ENCODE results near the gene C16orf95.
A peak's percentile ranks its signal among the peaks of the same experiment; 100 is the strongest.

Gene C16orf95

GRCh38 chr16:87298857-87299465 lies 18.2 kb downstream of the C16orf95 start:
- TF ChIP-seq JUND (IDR thresholded peaks at IDR 0.05; ENCODE audit: low read depth), result no peak
- in situ Hi-C loops (cut with HindIII; ENCODE audit: low pct_unique_long_range_greater_than_20kb, low sequenced_read_pairs), result no loop called here
- DNase-seq (ENCODE audit: low read depth in 1 of 2, low spot score in 1 of 2), result no peak

- DNase-seq (ENCODE audit: low read depth in 1 of 2, low spot score in 1 of 2), result peak; percentile 39 to 48
- in situ Hi-C loops (cut with HindIII; ENCODE audit: low pct_unique_long_range_greater_than_20kb, low sequenced_read_pairs), result no loop called here
- no peak for TF ChIP-seq JUND (IDR thresholded peaks at IDR 0.05; ENCODE audit: low read depth)
Measured at GRCh38 chr16:87297918-87298631, 19.1 kb downstream of the C16orf95 start.

- no peak for DNase-seq (ENCODE audit: low read depth in 1 of 2, low spot score in 1 of 2)
- in situ Hi-C loops (cut with HindIII; ENCODE audit: low pct_unique_long_range_greater_than_20kb, low sequenced_read_pairs), result no loop called here
- no peak for TF ChIP-seq JUND (IDR thresholded peaks at IDR 0.05; ENCODE audit: low read depth)
Measured at GRCh38 chr16:87297407-87297806, 19.8 kb downstream of the C16orf95 start.

- TF ChIP-seq JUND (IDR thresholded peaks at IDR 0.05; ENCODE audit: low read depth), result no peak
- in situ Hi-C loops (cut with HindIII; ENCODE audit: low pct_unique_long_range_greater_than_20kb, low sequenced_read_pairs), result no loop called here
- DNase-seq (ENCODE audit: low read depth in 1 of 2, low spot score in 1 of 2), result no peak
Measured at GRCh38 chr16:87295661-87296531, 21.3 kb downstream of the C16orf95 start.

GRCh38 chr16:87295259-87295658 lies 21.9 kb downstream of the C16orf95 start:
- TF ChIP-seq JUND (IDR thresholded peaks at IDR 0.05; ENCODE audit: low read depth), result no peak
- DNase-seq (ENCODE audit: low read depth in 1 of 2, low spot score in 1 of 2), result peak in 1 of 2 experiments; percentile 67
- in situ Hi-C loops (cut with HindIII; ENCODE audit: low pct_unique_long_range_greater_than_20kb, low sequenced_read_pairs), result no loop called here

GRCh38 chr16:87293990-87294389 lies 23.2 kb downstream of the C16orf95 start:
- TF ChIP-seq JUND (IDR thresholded peaks at IDR 0.05; ENCODE audit: low read depth), result no peak
- in situ Hi-C loops (cut with HindIII; ENCODE audit: low pct_unique_long_range_greater_than_20kb, low sequenced_read_pairs), result no loop called here
- DNase-seq (ENCODE audit: low read depth in 1 of 2, low spot score in 1 of 2), result no peak

- DNase-seq (ENCODE audit: low read depth in 1 of 2, low spot score in 1 of 2), result no peak
- in situ Hi-C loops (cut with HindIII; ENCODE audit: low pct_unique_long_range_greater_than_20kb, low sequenced_read_pairs), result no loop called here
- TF ChIP-seq JUND (IDR thresholded peaks at IDR 0.05; ENCODE audit: low read depth), result no peak
Measured at GRCh38 chr16:87291944-87292343, 25.2 kb downstream of the C16orf95 start.

- TF ChIP-seq JUND (IDR thresholded peaks at IDR 0.05; ENCODE audit: low read depth), result no peak
- no peak for DNase-seq (ENCODE audit: low read depth in 1 of 2, low spot score in 1 of 2)
- in situ Hi-C loops (cut with HindIII; ENCODE audit: low pct_unique_long_range_greater_than_20kb, low sequenced_read_pairs), result no loop called here
Measured at GRCh38 chr16:87288753-87289362, 28.3 kb downstream of the C16orf95 start.

GRCh38 chr16:87286839-87287626 lies 30.2 kb downstream of the C16orf95 start:
- DNase-seq (ENCODE audit: low read depth in 1 of 2, low spot score in 1 of 2), result no peak
- no peak for TF ChIP-seq JUND (IDR thresholded peaks at IDR 0.05; ENCODE audit: low read depth)
- in situ Hi-C loops (cut with HindIII; ENCODE audit: low pct_unique_long_range_greater_than_20kb, low sequenced_read_pairs), result no loop called here

- no peak for DNase-seq (ENCODE audit: low read depth in 1 of 2, low spot score in 1 of 2)
- no peak for TF ChIP-seq JUND (IDR thresholded peaks at IDR 0.05; ENCODE audit: low read depth)
- in situ Hi-C loops (cut with HindIII; ENCODE audit: low pct_unique_long_range_greater_than_20kb, low sequenced_read_pairs), result no loop called here
Measured at GRCh38 chr16:87284183-87284582, 33.0 kb downstream of the C16orf95 start.

GRCh38 chr16:87279094-87279658 lies 38.0 kb downstream of the C16orf95 start:
- in situ Hi-C loops (cut with HindIII; ENCODE audit: low pct_unique_long_range_greater_than_20kb, low sequenced_read_pairs), result no loop called here
- no peak for DNase-seq (ENCODE audit: low read depth in 1 of 2, low spot score in 1 of 2)
- TF ChIP-seq JUND (IDR thresholded peaks at IDR 0.05; ENCODE audit: low read depth), result no peak
